MM.1S (cell line): ENCODE results near the gene PRKCD.

Source experiments
- DNase-seq: peaks from one replicate; pipeline ENCODE4 v3.0.0-alpha.2; 2015
- H2AFZ ChIP-seq: fragments of 300-600 bp; sonication (generic); 2 replicates; pipeline ENCODE4 v1.6.0; 2016; ENCODE audit warnings: antibody characterized with exemption, low read length
- H3F3A ChIP-seq: fragments of 300-600 bp; sonication (generic); 2 replicates; pipeline ENCODE4 v1.6.1; 2016; ENCODE audit warnings: mild to moderate bottlenecking, antibody characterized with exemption, low read length, moderate library complexity, mixed read lengths; ENCODE audit not compliant: insufficient read depth
- H3K27ac ChIP-seq: fragments of 300-600 bp; sonication (generic); 2 replicates; pipeline ENCODE4 v1.5.1; 2016; ENCODE audit warnings: mild to moderate bottlenecking, low read length
- H3K27me3 ChIP-seq: fragments of 300-600 bp; sonication (generic); replicated peaks from 2 replicates; pipeline ENCODE4 v1.6.0; 2016; ENCODE audit warnings: low read length; ENCODE audit not compliant: insufficient read depth
- H3K36me3 ChIP-seq: fragments of 300-600 bp; sonication (generic); replicated peaks from 2 replicates; pipeline ENCODE4 v1.6.1; 2016; ENCODE audit warnings: mild to moderate bottlenecking, low read length, mixed read lengths; ENCODE audit not compliant: insufficient read depth
- H3K4me1 ChIP-seq: fragments of 300-600 bp; sonication (generic); 2 replicates; pipeline ENCODE4 v1.6.1; 2016; ENCODE audit warnings: low read length, mixed read lengths
- H3K4me2 ChIP-seq: fragments of 300-600 bp; sonication (generic); 2 replicates; pipeline ENCODE4 v1.6.0; 2016; ENCODE audit warnings: low read depth, low read length
- H3K4me3 ChIP-seq: fragments of 300-600 bp; sonication (generic); 2 replicates; pipeline ENCODE4 v1.5.1; 2016; ENCODE audit warnings: low read length, mixed read lengths
- H3K79me2 ChIP-seq: fragments of 300-600 bp; sonication (generic); 2 replicates; pipeline ENCODE4 v1.6.1; 2016; ENCODE audit warnings: mixed run types, low read length, mixed read lengths
- H3K9ac ChIP-seq: fragments of 300-600 bp; sonication (generic); 2 replicates; pipeline ENCODE4 v1.6.1; 2016; ENCODE audit warnings: low read length, mixed read lengths
- H3K9me2 ChIP-seq: fragments of 300-600 bp; sonication (generic); replicated peaks from 2 replicates; pipeline ENCODE4 v1.6.1; 2016; ENCODE audit warnings: mild to moderate bottlenecking, low read length, mixed read lengths; ENCODE audit not compliant: insufficient read depth
- H3K9me3 ChIP-seq: fragments of 300-600 bp; sonication (generic); replicated peaks from 2 replicates; pipeline ENCODE4 v1.6.1; 2016; ENCODE audit warnings: mild to moderate bottlenecking, low read length, mixed read lengths; ENCODE audit not compliant: insufficient read depth
- H4K20me1 ChIP-seq: fragments of 300-600 bp; sonication (generic); 2 replicates; pipeline ENCODE4 v1.6.1; 2016; ENCODE audit warnings: mild to moderate bottlenecking, low read length, moderate library complexity, mixed read lengths; ENCODE audit not compliant: insufficient read depth
- CTCF ChIP-seq: fragments of 300-600 bp; sonication (generic); IDR thresholded peaks from 2 replicates; pipeline ENCODE4 v1.5.1; 2016; ENCODE audit warnings: antibody characterized with exemption, low read length, mixed read lengths
- EZH2 ChIP-seq: fragments of 300-600 bp; sonication (generic); optimal IDR thresholded peaks from 2 replicates; pipeline ENCODE3; 2017; ENCODE audit warnings: low read depth, mild to moderate bottlenecking, antibody characterized with exemption, low read length, mixed read lengths
- EZH2phosphoT487 ChIP-seq: fragments of 300-600 bp; sonication (generic); IDR thresholded peaks from 2 replicates; pipeline ENCODE4 v1.6.1; 2018; ENCODE audit warnings: antibody characterized with exemption, low read length

The PRKCD gene

GRCh38 chr3:53181528-53181927 is 20.5 kb downstream of the PRKCD start:
- DNase-seq = no peak
- Histone ChIP-seq H3K79me2 (peaks cover under 1% of the 10 kb centered on the region), H3K9ac (no peak overlapping the region), H4K20me1 (no peaks in the 10 kb centered on the region), H3K27ac (no peak overlapping the region), H3K36me3 (no peaks in the 10 kb centered on the region), H3K4me1 (peaks cover 12% of the 10 kb centered on the region), H3K9me2 (no peaks in the 10 kb centered on the region), H3K9me3 (no peaks in the 10 kb centered on the region), H3K4me3 (no peak overlapping the region), H3K4me2 (no peak overlapping the region), H3K27me3 (no peaks in the 10 kb centered on the region), H3F3A (no peaks in the 10 kb centered on the region), H2AFZ (no peak overlapping the region)
- no peak for TF ChIP-seq EZH2
- TF ChIP-seq CTCF = no peak
- no peak for TF ChIP-seq EZH2phosphoT487

- H3K27ac ChIP-seq = no peak overlapping the region
Measured at GRCh38 chr3:53182764-53183355, 21.9 kb downstream of the PRKCD start.

GRCh38 chr3:53183514-53183913 is 22.5 kb downstream of the PRKCD start:
- H3K27ac ChIP-seq = no peak overlapping the region
- H3K27me3 ChIP-seq = no peaks in the 10 kb centered on the region
- H4K20me1 ChIP-seq = no peaks in the 10 kb centered on the region
- no peak overlapping the region for H3K4me3 ChIP-seq
- H3K79me2 ChIP-seq = no peaks in the 10 kb centered on the region
- no peaks in the 10 kb centered on the region for H3K36me3 ChIP-seq
- H3K4me1 ChIP-seq = peaks cover 6% of the 10 kb centered on the region
- TF ChIP-seq EZH2 = no peak
- TF ChIP-seq CTCF = no peak
- TF ChIP-seq EZH2phosphoT487 = no peak
- no peak overlapping the region for H3K4me2 ChIP-seq
- DNase-seq = no peak
- H3F3A ChIP-seq = no peaks in the 10 kb centered on the region
- no peaks in the 10 kb centered on the region for H3K9me3 ChIP-seq
- no peak overlapping the region for H2AFZ ChIP-seq
- no peaks in the 10 kb centered on the region for H3K9me2 ChIP-seq
- no peak overlapping the region for H3K9ac ChIP-seq

More at GRCh38 chr3:53182764-53183355, 21.9 kb downstream of the PRKCD start:
- no peak for DNase-seq
- Histone ChIP-seq H3K79me2 (no peaks in the 10 kb centered on the region), H3K4me1 (peaks cover 6% of the 10 kb centered on the region), H3K4me2 (no peak overlapping the region), H3K36me3 (no peaks in the 10 kb centered on the region), H4K20me1 (no peaks in the 10 kb centered on the region), H3K9me3 (no peaks in the 10 kb centered on the region), H3K9ac (no peak overlapping the region), H3K27me3 (no peaks in the 10 kb centered on the region), H3F3A (no peaks in the 10 kb centered on the region), H2AFZ (no peak overlapping the region), H3K9me2 (no peaks in the 10 kb centered on the region), H3K4me3 (no peak overlapping the region)
- TF ChIP-seq EZH2phosphoT487 (no peak), CTCF (no peak), EZH2 (no peak)
